Adrenal gland (tissue), 5 donors: Measurements from ENCODE around the gene ATXN7L1.

ENCODE experiments used
- POLR2A ChIP-seq, 2 donors: fragments of 450-650 bp; IDR thresholded peaks; one replicate each; pipeline ENCODE4 v1.6.1; 2017; ENCODE audit warnings: antibody characterized with exemption in 2 of 2, mild to moderate bottlenecking in 2 of 2, moderate library complexity in 1 of 2
- TF ChIP-seq, protein P1 (sequence below), 6 experiments: fragments of 450-650 bp in 4 of 6; fragments of 200-600 bp in 2 of 6; sonication (generic) in 1 of 6; IDR thresholded peaks; 1 replicate in 5 of 6; 2 replicates in 1 of 6; pipeline versions ENCODE4 v1.5.1 to v1.8.0; 2016 to 2021; ENCODE audit warnings: antibody characterized with exemption in 6 of 6, mild to moderate bottlenecking in 2 of 6, moderate library complexity in 1 of 6
- donor health status: DM: no; HTN: no; CAD: no.

DNA sequence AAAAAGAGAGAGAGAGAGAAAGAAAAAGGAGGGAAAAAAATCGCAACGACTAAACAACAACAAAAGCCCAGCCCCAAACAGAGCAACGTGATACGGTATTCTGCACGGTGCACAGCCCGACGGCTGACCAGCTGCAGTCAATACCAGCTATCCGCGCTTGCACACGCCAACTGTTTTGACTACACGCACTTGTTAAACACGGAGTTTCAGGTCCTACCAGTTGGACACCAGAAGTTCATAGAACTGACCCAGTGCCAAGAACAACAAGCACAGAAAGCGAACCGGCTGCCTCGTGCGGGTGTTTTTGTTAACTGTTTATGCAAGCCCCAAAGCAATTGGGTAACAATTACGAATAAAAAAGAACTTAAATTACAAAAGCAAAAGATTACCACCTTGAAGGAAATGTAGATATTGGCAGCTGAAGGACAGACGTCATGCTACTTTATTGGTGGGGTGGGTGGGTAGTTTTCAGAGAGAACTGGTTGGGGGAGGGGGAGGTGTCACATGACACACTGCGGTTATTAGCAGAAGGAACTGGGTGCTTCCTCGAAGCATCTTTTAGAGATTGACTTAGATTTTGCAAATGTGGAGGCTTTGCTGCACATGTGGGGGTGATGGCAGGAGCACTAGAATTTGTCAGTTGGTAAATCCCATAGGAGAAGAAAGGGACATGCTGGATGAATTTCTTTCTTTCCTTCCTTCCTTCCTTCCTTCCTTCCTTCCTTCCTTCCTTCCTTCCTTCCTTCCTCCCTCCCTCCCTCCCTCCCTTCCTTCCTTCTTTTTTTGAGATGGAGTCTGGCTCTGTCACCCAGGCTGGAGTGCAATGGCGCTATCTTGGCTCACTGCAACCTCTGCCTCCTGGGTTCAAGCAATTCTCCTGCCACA, 184.5 kb downstream of the ATXN7L1 start:
- TF ChIP-seq, protein P1, sequence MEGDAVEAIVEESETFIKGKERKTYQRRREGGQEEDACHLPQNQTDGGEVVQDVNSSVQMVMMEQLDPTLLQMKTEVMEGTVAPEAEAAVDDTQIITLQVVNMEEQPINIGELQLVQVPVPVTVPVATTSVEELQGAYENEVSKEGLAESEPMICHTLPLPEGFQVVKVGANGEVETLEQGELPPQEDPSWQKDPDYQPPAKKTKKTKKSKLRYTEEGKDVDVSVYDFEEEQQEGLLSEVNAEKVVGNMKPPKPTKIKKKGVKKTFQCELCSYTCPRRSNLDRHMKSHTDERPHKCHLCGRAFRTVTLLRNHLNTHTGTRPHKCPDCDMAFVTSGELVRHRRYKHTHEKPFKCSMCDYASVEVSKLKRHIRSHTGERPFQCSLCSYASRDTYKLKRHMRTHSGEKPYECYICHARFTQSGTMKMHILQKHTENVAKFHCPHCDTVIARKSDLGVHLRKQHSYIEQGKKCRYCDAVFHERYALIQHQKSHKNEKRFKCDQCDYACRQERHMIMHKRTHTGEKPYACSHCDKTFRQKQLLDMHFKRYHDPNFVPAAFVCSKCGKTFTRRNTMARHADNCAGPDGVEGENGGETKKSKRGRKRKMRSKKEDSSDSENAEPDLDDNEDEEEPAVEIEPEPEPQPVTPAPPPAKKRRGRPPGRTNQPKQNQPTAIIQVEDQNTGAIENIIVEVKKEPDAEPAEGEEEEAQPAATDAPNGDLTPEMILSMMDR (IDR thresholded peaks at IDR 0.05): no peak
- TF ChIP-seq POLR2A (IDR thresholded peaks at IDR 0.05): peak in 1 of 2 donors; percentile 34
